GM12874 (cell line): ENCODE measurements around the gene HPD.

Experiments used
- CTCF ChIP-seq: IDR thresholded peaks from 2 replicates; pipeline ENCODE4 v1.5.1; 2011; ENCODE audit warnings: low read depth, mild to moderate bottlenecking, control low read depth, low read length, moderate library complexity; ENCODE audit not compliant: insufficient read depth

Gene HPD

GRCh38 chr12:121808623-121809022, 50.0 kb downstream of the HPD start:
- no peak for TF ChIP-seq CTCF

- no peak for TF ChIP-seq CTCF
These were observed 50.9 kb downstream of the HPD start for GRCh38 chr12:121807642-121808347.

GRCh38 chr12:121806546-121807423, 51.9 kb downstream of the HPD start:
- no peak for TF ChIP-seq CTCF

- no peak for TF ChIP-seq CTCF
These were observed 52.6 kb downstream of the HPD start for GRCh38 chr12:121806009-121806545.

GRCh38 chr12:121805171-121806008, 53.3 kb downstream of the HPD start:
- no peak for TF ChIP-seq CTCF

GRCh38 chr12:121804417-121805111, 54.1 kb downstream of the HPD start:
- no peak for TF ChIP-seq CTCF
